Measurements from ENCODE around the gene NPAP1.
"Not testable (repeated sequence)": the region's sequence is repeated elsewhere in the genome, so short reads cannot be mapped to it uniquely, and the experiment has no call there.

Gene NPAP1

DNA sequence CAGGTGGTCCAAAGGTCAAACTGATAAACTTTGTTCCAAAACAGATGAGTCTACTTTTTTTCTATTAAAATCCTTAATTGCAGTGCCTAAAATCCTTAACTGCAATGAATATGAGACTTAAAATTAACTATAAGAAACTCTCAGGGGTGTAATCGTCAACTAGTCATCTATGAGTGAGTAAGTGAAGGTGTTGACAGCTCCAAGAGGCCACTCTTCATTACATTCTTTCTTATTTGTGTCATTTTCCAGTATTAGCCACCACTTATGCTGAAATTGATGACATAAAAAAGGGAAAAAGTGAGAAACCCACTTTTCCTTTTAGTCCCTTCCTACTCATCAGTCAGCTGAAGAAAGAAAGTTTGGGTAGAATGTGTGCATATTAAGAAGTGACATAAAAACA, 12.6 kb upstream of the NPAP1 start:
- DNase-seq (ENCODE audit: low read depth): no peak
- no peak overlapping the region for H3K4me3 ChIP-seq (ENCODE audit: control insufficient read depth, low read depth, low read length)
- TF ChIP-seq, protein P1, sequence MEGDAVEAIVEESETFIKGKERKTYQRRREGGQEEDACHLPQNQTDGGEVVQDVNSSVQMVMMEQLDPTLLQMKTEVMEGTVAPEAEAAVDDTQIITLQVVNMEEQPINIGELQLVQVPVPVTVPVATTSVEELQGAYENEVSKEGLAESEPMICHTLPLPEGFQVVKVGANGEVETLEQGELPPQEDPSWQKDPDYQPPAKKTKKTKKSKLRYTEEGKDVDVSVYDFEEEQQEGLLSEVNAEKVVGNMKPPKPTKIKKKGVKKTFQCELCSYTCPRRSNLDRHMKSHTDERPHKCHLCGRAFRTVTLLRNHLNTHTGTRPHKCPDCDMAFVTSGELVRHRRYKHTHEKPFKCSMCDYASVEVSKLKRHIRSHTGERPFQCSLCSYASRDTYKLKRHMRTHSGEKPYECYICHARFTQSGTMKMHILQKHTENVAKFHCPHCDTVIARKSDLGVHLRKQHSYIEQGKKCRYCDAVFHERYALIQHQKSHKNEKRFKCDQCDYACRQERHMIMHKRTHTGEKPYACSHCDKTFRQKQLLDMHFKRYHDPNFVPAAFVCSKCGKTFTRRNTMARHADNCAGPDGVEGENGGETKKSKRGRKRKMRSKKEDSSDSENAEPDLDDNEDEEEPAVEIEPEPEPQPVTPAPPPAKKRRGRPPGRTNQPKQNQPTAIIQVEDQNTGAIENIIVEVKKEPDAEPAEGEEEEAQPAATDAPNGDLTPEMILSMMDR (conservative IDR thresholded peaks at IDR 0.05; ENCODE audit: control insufficient read depth, insufficient read depth, low read depth, low read length): no peak

DNA sequence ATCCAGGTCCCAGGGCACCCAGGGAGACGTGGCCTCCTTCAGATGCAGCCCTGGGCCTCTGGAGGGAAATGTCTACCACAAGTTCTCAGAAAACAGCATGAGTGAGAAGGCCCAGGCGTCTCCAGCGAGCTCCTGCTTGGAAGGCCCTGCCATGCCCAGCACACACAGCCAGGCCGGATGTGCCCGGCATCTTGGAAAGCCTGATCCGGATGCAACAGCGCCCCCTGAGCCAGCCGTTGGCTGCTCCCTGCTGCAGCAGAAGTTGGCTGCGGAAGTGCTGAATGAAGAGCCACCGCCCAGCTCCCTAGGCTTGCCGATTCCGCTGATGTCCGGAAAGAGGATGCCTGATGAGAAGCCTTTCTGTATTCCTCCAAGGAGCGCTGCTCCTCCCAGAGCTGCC, 856 bp downstream of the NPAP1 start:
- no peak for DNase-seq (ENCODE audit: low read depth)
- TF ChIP-seq, protein P1 (conservative IDR thresholded peaks at IDR 0.05; ENCODE audit: control insufficient read depth, insufficient read depth, low read depth, low read length): no peak
- H3K4me3 ChIP-seq (ENCODE audit: control insufficient read depth, low read depth, low read length): no peak overlapping the region

DNA sequence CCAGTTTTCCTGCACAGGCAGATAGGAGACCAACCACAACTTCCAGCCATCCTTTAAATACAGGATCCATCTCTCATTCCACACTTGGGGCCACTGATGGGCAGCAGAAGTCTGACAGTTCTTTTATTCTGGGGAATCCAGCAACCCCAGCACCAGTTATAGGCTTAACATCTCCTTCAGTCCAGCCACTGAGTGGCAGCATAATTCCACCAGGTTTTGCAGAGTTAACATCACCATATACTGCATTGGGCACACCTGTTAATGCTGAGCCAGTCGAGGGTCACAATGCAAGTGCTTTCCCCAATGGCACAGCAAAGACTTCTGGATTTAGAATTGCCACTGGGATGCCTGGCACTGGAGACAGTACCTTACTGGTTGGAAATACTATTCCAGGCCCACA, 2.9 kb downstream of the NPAP1 start:
- no peak for DNase-seq (ENCODE audit: low read depth)
- TF ChIP-seq, protein P1 (conservative IDR thresholded peaks at IDR 0.05; ENCODE audit: control insufficient read depth, insufficient read depth, low read depth, low read length): no peak
- H3K4me3 ChIP-seq (ENCODE audit: control insufficient read depth, low read depth, low read length): no peak overlapping the region

- TF ChIP-seq, protein P1 (conservative IDR thresholded peaks at IDR 0.05; ENCODE audit: control insufficient read depth, insufficient read depth, low read depth, low read length): no peak
- no peak overlapping the region for H3K4me3 ChIP-seq (ENCODE audit: control insufficient read depth, low read depth, low read length)
- DNase-seq (ENCODE audit: low read depth): no peak
Observed at GRCh38 chr15:24682002-24682401, 6.4 kb downstream of the NPAP1 start.

GRCh38 chr15:24682905-24683304, 7.3 kb downstream of the NPAP1 start:
- not testable (repeated sequence) for H3K4me3 ChIP-seq (ENCODE audit: control insufficient read depth, low read depth, low read length); DNase-seq (ENCODE audit: low read depth)

GRCh38 chr15:24683736-24684135, 8.2 kb downstream of the NPAP1 start:
- H3K4me3 ChIP-seq (ENCODE audit: control insufficient read depth, low read depth, low read length): no peak overlapping the region
- TF ChIP-seq, protein P1 (conservative IDR thresholded peaks at IDR 0.05; ENCODE audit: control insufficient read depth, insufficient read depth, low read depth, low read length): no peak
- no peak for DNase-seq (ENCODE audit: low read depth)

- TF ChIP-seq, protein P1 (conservative IDR thresholded peaks at IDR 0.05; ENCODE audit: control insufficient read depth, insufficient read depth, low read depth, low read length): no peak
- no peak overlapping the region for H3K4me3 ChIP-seq (ENCODE audit: control insufficient read depth, low read depth, low read length)
- no peak for DNase-seq (ENCODE audit: low read depth)
Observed at GRCh38 chr15:24684313-24684712, 8.7 kb downstream of the NPAP1 start.
